ENCODE results near the gene NDUFAF4.
"Not testable (repeated sequence)": the region's sequence is repeated elsewhere in the genome, so short reads cannot be mapped to it uniquely, and the experiment has no call there.

Gene NDUFAF4

GRCh38 chr6:96899451-96899998 lies 1.8 kb upstream of the NDUFAF4 start:
- in situ Hi-C loops (cut with MboI; ENCODE audit: low sequenced_read_pairs) = no loop called here

GRCh38 chr6:96899019-96899418 lies 1.3 kb upstream of the NDUFAF4 start:
- in situ Hi-C loops (cut with MboI; ENCODE audit: low sequenced_read_pairs) = no loop called here

- in situ Hi-C loops (cut with MboI; ENCODE audit: low sequenced_read_pairs) = no loop called here
Observed at GRCh38 chr6:96898241-96898851, 655 bp upstream of the NDUFAF4 start.

GRCh38 chr6:96889146-96889545 lies 8.5 kb downstream of the NDUFAF4 start:
- in situ Hi-C loops (cut with MboI; ENCODE audit: low sequenced_read_pairs) = no loop called here

GRCh38 chr6:96888745-96889144 lies 8.9 kb downstream of the NDUFAF4 start:
- in situ Hi-C loops (cut with MboI; ENCODE audit: low sequenced_read_pairs) = no loop called here

GRCh38 chr6:96886519-96886918 lies 11.2 kb downstream of the NDUFAF4 start:
- in situ Hi-C loops (cut with MboI; ENCODE audit: low sequenced_read_pairs) = no loop called here

- in situ Hi-C loops (cut with MboI; ENCODE audit: low sequenced_read_pairs) = not testable (repeated sequence)
Observed at GRCh38 chr6:96885187-96885631, 12.5 kb downstream of the NDUFAF4 start.

GRCh38 chr6:96878143-96878542 lies 19.5 kb downstream of the NDUFAF4 start:
- in situ Hi-C loops (cut with MboI; ENCODE audit: low sequenced_read_pairs) = no loop called here

- in situ Hi-C loops (cut with MboI; ENCODE audit: low sequenced_read_pairs) = no loop called here
Observed at GRCh38 chr6:96876886-96877545, 20.7 kb downstream of the NDUFAF4 start.

- in situ Hi-C loops (cut with MboI; ENCODE audit: low sequenced_read_pairs) = no loop called here
Observed at GRCh38 chr6:96872976-96873375, 24.7 kb downstream of the NDUFAF4 start.

- in situ Hi-C loops (cut with MboI; ENCODE audit: low sequenced_read_pairs) = no loop called here
Observed at GRCh38 chr6:96865055-96865405, 32.7 kb downstream of the NDUFAF4 start.

- in situ Hi-C loops (cut with MboI; ENCODE audit: low sequenced_read_pairs) = no loop called here
Observed at GRCh38 chr6:96864216-96865054, 33.3 kb downstream of the NDUFAF4 start.

GRCh38 chr6:96862560-96862959 lies 35.1 kb downstream of the NDUFAF4 start:
- in situ Hi-C loops (cut with MboI; ENCODE audit: low sequenced_read_pairs) = no loop called here

GRCh38 chr6:96861588-96861987 lies 36.1 kb downstream of the NDUFAF4 start:
- in situ Hi-C loops (cut with MboI; ENCODE audit: low sequenced_read_pairs) = no loop called here

- in situ Hi-C loops (cut with MboI; ENCODE audit: low sequenced_read_pairs) = no loop called here
Observed at GRCh38 chr6:96856856-96857255, 40.8 kb downstream of the NDUFAF4 start.

- in situ Hi-C loops (cut with MboI; ENCODE audit: low sequenced_read_pairs) = no loop called here
Observed at GRCh38 chr6:96853083-96853482, 44.6 kb downstream of the NDUFAF4 start.

GRCh38 chr6:96852605-96853004 lies 45.1 kb downstream of the NDUFAF4 start:
- in situ Hi-C loops (cut with MboI; ENCODE audit: low sequenced_read_pairs) = no loop called here

GRCh38 chr6:96851858-96852257 lies 45.8 kb downstream of the NDUFAF4 start:
- in situ Hi-C loops (cut with MboI; ENCODE audit: low sequenced_read_pairs) = no loop called here

GRCh38 chr6:96849615-96850014 lies 48.1 kb downstream of the NDUFAF4 start:
- in situ Hi-C loops (cut with MboI; ENCODE audit: low sequenced_read_pairs) = no loop called here

GRCh38 chr6:96844530-96844929 lies 53.2 kb downstream of the NDUFAF4 start:
- in situ Hi-C loops (cut with MboI; ENCODE audit: low sequenced_read_pairs) = no loop called here

- in situ Hi-C loops (cut with MboI; ENCODE audit: low sequenced_read_pairs) = no loop called here
Observed at GRCh38 chr6:96841345-96841744, 56.3 kb downstream of the NDUFAF4 start.
